ENCODE data around the gene MAPKAPK3. TPM values are rescaled to one million over a fixed set of nuclear protein-coding genes. Genes with fewer than 3 reads are reported as not detected.
A peak's percentile ranks its signal among the peaks of the same experiment; 100 is the strongest.

The MAPKAPK3 gene
- total and polyA plus RNA-seq, 12 donors: 40.6 to 101 (median 65.0) TPM

DNA sequence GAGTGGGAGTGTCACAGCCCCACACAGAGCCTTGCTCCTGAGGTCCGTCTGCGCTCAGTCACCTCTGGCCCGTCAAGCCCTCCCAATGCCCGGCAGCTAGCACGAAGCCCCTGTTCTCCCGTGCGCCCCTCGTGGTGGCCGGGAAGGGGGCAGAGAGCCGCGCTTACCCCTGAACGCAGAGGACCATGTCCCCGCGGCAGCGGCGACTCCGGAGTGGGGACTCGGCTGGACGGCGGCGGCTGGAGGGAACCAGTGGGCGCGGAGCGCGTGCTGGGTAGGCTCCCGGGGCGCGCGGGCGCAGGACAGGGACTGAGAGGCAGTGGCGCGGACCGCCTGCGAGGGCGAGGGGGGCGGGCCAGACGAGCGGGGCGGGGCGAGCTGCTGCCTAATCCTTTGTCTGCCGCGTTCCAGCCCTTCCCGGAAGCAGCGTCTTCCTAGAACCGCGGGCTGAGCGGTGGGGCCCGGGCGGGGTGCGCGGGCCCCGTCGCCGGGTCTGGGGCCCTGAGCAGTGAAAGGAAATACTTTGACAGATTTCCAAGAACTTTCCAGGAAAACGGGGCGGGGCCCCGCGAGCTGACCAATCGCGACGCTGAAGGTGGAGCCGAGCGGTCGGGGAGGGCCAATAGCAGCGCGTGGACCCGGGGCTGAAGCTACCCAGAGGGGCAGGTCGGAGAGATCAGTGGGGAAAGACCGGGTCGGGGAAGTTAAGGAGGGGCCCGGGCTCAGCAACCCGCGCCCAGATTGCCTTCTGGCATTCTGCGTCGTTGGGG lies 5.3 kb upstream of the MAPKAPK3 start, which contains the start of gene CISH:
Gene CISH (minus strand): TSS at position 311 of the 770 bp plus-strand sequence. CDS start 124 bp downstream, at position 187.
- Histone ChIP-seq H3K9me3 (replicated peaks in 1 of 3) (no peaks in the 10 kb centered on the region), H3K4me1 (replicated peaks in 1 of 2) (peaks cover 7 to 36% of the 10 kb centered on the region in 2 donors)
- 0 to 1% (median 0%) methylated on average over 6 to 75 of the region's 75 CpGs for WGBS, 4 donors

GRCh38 chr3:50612234-50612882 lies 4.6 kb upstream of the MAPKAPK3 start:
- Histone ChIP-seq H3K9me3 (replicated peaks in 1 of 3) (no peaks in the 10 kb centered on the region), H3K4me3 (peak overlapping the region in 2 of 4 donors; percentile 68 to 79), H3K27ac (peak overlapping the region in 4 of 5 donors; percentile 43 to 83 (median 78)), H3K4me1 (replicated peaks in 1 of 2) (peaks cover 7 to 36% of the 10 kb centered on the region in 2 donors), H3K27me3 (no peaks in the 10 kb centered on the region), H3K36me3 (replicated peaks in 1 of 2) (peaks cover 0 to 4% of the 10 kb centered on the region in 2 donors)
- TF ChIP-seq POLR2A (IDR thresholded peaks at IDR 0.05): peak; percentile 15 to 22
- TF ChIP-seq, protein P1, sequence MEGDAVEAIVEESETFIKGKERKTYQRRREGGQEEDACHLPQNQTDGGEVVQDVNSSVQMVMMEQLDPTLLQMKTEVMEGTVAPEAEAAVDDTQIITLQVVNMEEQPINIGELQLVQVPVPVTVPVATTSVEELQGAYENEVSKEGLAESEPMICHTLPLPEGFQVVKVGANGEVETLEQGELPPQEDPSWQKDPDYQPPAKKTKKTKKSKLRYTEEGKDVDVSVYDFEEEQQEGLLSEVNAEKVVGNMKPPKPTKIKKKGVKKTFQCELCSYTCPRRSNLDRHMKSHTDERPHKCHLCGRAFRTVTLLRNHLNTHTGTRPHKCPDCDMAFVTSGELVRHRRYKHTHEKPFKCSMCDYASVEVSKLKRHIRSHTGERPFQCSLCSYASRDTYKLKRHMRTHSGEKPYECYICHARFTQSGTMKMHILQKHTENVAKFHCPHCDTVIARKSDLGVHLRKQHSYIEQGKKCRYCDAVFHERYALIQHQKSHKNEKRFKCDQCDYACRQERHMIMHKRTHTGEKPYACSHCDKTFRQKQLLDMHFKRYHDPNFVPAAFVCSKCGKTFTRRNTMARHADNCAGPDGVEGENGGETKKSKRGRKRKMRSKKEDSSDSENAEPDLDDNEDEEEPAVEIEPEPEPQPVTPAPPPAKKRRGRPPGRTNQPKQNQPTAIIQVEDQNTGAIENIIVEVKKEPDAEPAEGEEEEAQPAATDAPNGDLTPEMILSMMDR (IDR thresholded peaks at IDR 0.05): no peak
- WGBS, 4 donors: 7 to 25% (median 9%) methylated on average over 8 to 29 of the region's 29 CpGs
- DNase-seq: no peak
- intact Hi-C loops (cut with DNase I): loop anchor here (2.0 to 10.0 kb wide), 3 partner anchors 40 to 762 kb away; no protein-coding TSS in a partner anchor

More for the DNA sequence above, 5.3 kb upstream of the MAPKAPK3 start, which contains the start of gene CISH:
- H3K4me3 ChIP-seq: peak within 1 kb of the TSS; percentile 10 to 79 (median 44)
- DNase-seq: peak; percentile 95 to 97 (median 96)
- no peaks in the 10 kb centered on the region for H3K27me3 ChIP-seq
- H3K36me3 ChIP-seq (replicated peaks in 1 of 2): peaks cover 0 to 11% of the 10 kb centered on the region in 2 donors
- intact Hi-C loops (cut with DNase I): loop anchor here (2.0 to 10.0 kb wide), 3 partner anchors 39 to 763 kb away; no protein-coding TSS in a partner anchor
- TF ChIP-seq, protein P1 (IDR thresholded peaks at IDR 0.05): peak in 5 of 6 experiments; percentile 13 to 45 (median 17)
- peak; percentile 62 to 69 for TF ChIP-seq POLR2A (IDR thresholded peaks at IDR 0.05)
- H3K27ac ChIP-seq: peak within 1 kb of the TSS in 4 of 5 donors; percentile 43 to 83 (median 78)

GRCh38 chr3:50612970-50613846 lies 3.7 kb upstream of the MAPKAPK3 start:
- Histone ChIP-seq H3K27ac (peak overlapping the region in 1 of 5 donors; percentile 78), H3K4me1 (replicated peaks in 1 of 2) (peaks cover 13 to 44% of the 10 kb centered on the region in 2 donors), H3K27me3 (no peaks in the 10 kb centered on the region), H3K9me3 (replicated peaks in 1 of 3) (no peaks in the 10 kb centered on the region), H3K36me3 (replicated peaks in 1 of 2) (no peaks in the 10 kb centered on the region), H3K4me3 (no peak overlapping the region)
- no peak for DNase-seq
- 62 to 89% (median 66%) methylated on average over 5 to 6 of the region's 6 CpGs for WGBS, 4 donors
- TF ChIP-seq, protein P1 (IDR thresholded peaks at IDR 0.05): no peak
- no peak for TF ChIP-seq POLR2A (IDR thresholded peaks at IDR 0.05)
- intact Hi-C loops (cut with DNase I): loop anchor here (2.0 to 10.0 kb wide), 3 partner anchors 40 to 762 kb away; no protein-coding TSS in a partner anchor
